Adrenal gland (tissue), 5 donors: Measurements from ENCODE around the gene TSPAN2.

Experiments used
- CTCF ChIP-seq, 6 experiments: fragments of 450-650 bp in 4 of 6; fragments of 200-600 bp in 2 of 6; sonication (generic) in 1 of 6; IDR thresholded peaks; 1 replicate in 5 of 6; 2 replicates in 1 of 6; pipeline versions ENCODE4 v1.5.1 to v1.8.0; 2016 to 2021; ENCODE audit warnings: antibody characterized with exemption in 6 of 6, mild to moderate bottlenecking in 2 of 6, moderate library complexity in 1 of 6
- POLR2A ChIP-seq, 2 donors: fragments of 450-650 bp; IDR thresholded peaks; one replicate each; pipeline ENCODE4 v1.6.1; 2017; ENCODE audit warnings: antibody characterized with exemption in 2 of 2, mild to moderate bottlenecking in 2 of 2, moderate library complexity in 1 of 2
- donor health status: DM: no; HTN: no; CAD: no.

GRCh38 chr1:115107516-115108260 lies 18.4 kb upstream of the TSPAN2 start:
- TF ChIP-seq POLR2A (IDR thresholded peaks at IDR 0.05), result no peak
- no peak for TF ChIP-seq CTCF (IDR thresholded peaks at IDR 0.05)
